B cell (primary cell): Measurements from ENCODE around the gene CBL. TPM values are rescaled to one million over a fixed set of nuclear protein-coding genes. Genes with fewer than 3 reads are reported as not detected.
A peak's percentile ranks its signal among the peaks of the same experiment; 100 is the strongest.

Source experiments
- ATAC-seq: fragments of 200-7000 bp; cut with Tn5 transposase; one replicate; pipeline ENCODE4 v1.10.0; 2021; ENCODE audit warnings: low read depth, mild to moderate bottlenecking, moderate number of reproducible peaks, moderate library complexity
- CTCF ChIA-PET: fragments of 350-600 bp; sonication (Branson Sonifier 250); formaldehyde crosslinking; loops from one replicate; lab custom pipeline; 2021; ENCODE audit warnings: antibody characterized with exemption, inconsistent platforms; lab: Charles Lee
- POLR2A ChIA-PET: fragments of 350-600 bp; sonication (Branson Sonifier 250); formaldehyde crosslinking; loops from one replicate; lab custom pipeline; 2021; ENCODE audit warnings: antibody characterized with exemption; lab: Charles Lee
- DNase-seq: peaks from one replicate; pipeline ENCODE4 v3.0.0; 2013
- H2AFZ ChIP-seq: 2 replicates; pipeline ENCODE4 v1.6.1; 2012; ENCODE audit warnings: mild to moderate bottlenecking, low read depth, low read length; ENCODE audit not compliant: insufficient read depth, poor library complexity, severe bottlenecking
- H3K27ac ChIP-seq, 2 donors: 1 replicate in 1 of 2; 2 replicates in 1 of 2; pipeline ENCODE4 v1.5.1; 2012 to 2013; ENCODE audit warnings: low read length in 2 of 2, mild to moderate bottlenecking in 2 of 2, moderate library complexity in 1 of 2
- H3K27me3 ChIP-seq, 4 experiments: fragments of 200-600 bp in 1 of 4; sonication (generic) in 1 of 4; replicated peaks in 1 of 4; 1 replicate in 2 of 4; 2 replicates in 2 of 4; pipeline versions ENCODE4 v1.6.1 to v1.7.0; 2013 to 2016; ENCODE audit warnings: low read length in 3 of 4, mild to moderate bottlenecking in 2 of 4, mixed read lengths in 1 of 4, moderate library complexity in 1 of 4; ENCODE audit not compliant: insufficient read depth in 4 of 4, control insufficient read depth in 3 of 4; ENCODE audit errors: control extremely low read depth in 1 of 4
- H3K36me3 ChIP-seq, 2 experiments: replicated peaks in 1 of 2; 1 replicate in 1 of 2; 2 replicates in 1 of 2; pipeline versions ENCODE4 v1.6.1 to v1.7.1; 2013; ENCODE audit warnings: low read length in 1 of 2; ENCODE audit not compliant: insufficient read depth in 2 of 2, control insufficient read depth in 1 of 2; ENCODE audit errors: control extremely low read depth in 1 of 2, extremely low read depth in 1 of 2
- H3K4me1 ChIP-seq, 2 donors: fragments of 200-600 bp in 1 of 2; sonication (generic) in 1 of 2; 1 replicate in 1 of 2; 2 replicates in 1 of 2; pipeline versions ENCODE4 v1.5.1 to v1.6.1; 2013 to 2017; ENCODE audit warnings: low read length in 2 of 2; ENCODE audit not compliant: control insufficient read depth in 2 of 2, insufficient read depth in 2 of 2
- H3K4me2 ChIP-seq: replicated peaks from 2 replicates; pipeline ENCODE3; 2012; ENCODE audit warnings: mild to moderate bottlenecking, low read depth, low read length; ENCODE audit not compliant: poor library complexity, severe bottlenecking
- H3K4me3 ChIP-seq, 5 experiments: fragments of 200-600 bp in 1 of 5; sonication (generic) in 1 of 5; 1 replicate in 3 of 5; 2 replicates in 2 of 5; pipeline versions ENCODE4 v1.5.1 to v1.7.0; 2011 to 2016; ENCODE audit warnings: low read length in 4 of 5, mild to moderate bottlenecking in 4 of 5, low read depth in 2 of 5, control low read depth in 1 of 5, moderate library complexity in 1 of 5; ENCODE audit not compliant: insufficient read depth in 1 of 5; ENCODE audit errors: control extremely low read depth in 1 of 5, extremely low read depth in 1 of 5
- H3K79me2 ChIP-seq: fragments of 200-600 bp; sonication (generic); one replicate; pipeline ENCODE4 v1.6.0; 2016; ENCODE audit warnings: low read length; ENCODE audit not compliant: control insufficient read depth, insufficient read depth
- H3K9ac ChIP-seq: fragments of 200-600 bp; sonication (generic); 2 replicates; pipeline ENCODE4 v1.6.1; 2017; ENCODE audit warnings: mild to moderate bottlenecking, low read length, moderate library complexity
- H3K9me3 ChIP-seq, 3 donors: one replicate each; pipeline versions ENCODE4 v1.6.1 to v1.7.1; 2013; ENCODE audit warnings: low read length in 2 of 3; ENCODE audit not compliant: control insufficient read depth in 2 of 3, insufficient read depth in 1 of 3; ENCODE audit errors: control extremely low read depth in 1 of 3
- H4K20me1 ChIP-seq: 2 replicates; pipeline ENCODE4 v1.6.0; 2012; ENCODE audit warnings: mild to moderate bottlenecking, low read length; ENCODE audit not compliant: insufficient read depth, control insufficient read depth, poor library complexity, severe bottlenecking
- H3K27ac Mint-ChIP-seq: one replicate; pipeline ENCODE4 v1.8.0; 2021; ENCODE audit warnings: mixed read lengths
- H3K27me3 Mint-ChIP-seq: one replicate; pipeline ENCODE4 v1.8.0; 2021; ENCODE audit warnings: mixed read lengths
- H3K4me1 Mint-ChIP-seq: one replicate; pipeline ENCODE4 v1.8.0; 2021; ENCODE audit warnings: mixed read lengths
- H3K4me3 Mint-ChIP-seq: one replicate; pipeline ENCODE4 v1.8.0; 2021; ENCODE audit warnings: mixed read lengths
- H3K9me3 Mint-ChIP-seq: one replicate; pipeline ENCODE4 v1.8.0; 2022; ENCODE audit warnings: mixed read lengths; ENCODE audit not compliant: insufficient read depth
- CTCF ChIP-seq: fragments of 200-600 bp; IDR thresholded peaks from one replicate; pipeline ENCODE4 v1.8.0; 2022; ENCODE audit warnings: antibody characterized with exemption, mild to moderate bottlenecking
- EZH2 ChIP-seq: IDR thresholded peaks from 2 replicates; pipeline ENCODE4 v1.6.1; 2012; ENCODE audit warnings: borderline replicate concordance, low read depth, mild to moderate bottlenecking, moderate library complexity, low read length; ENCODE audit not compliant: insufficient read depth, poor library complexity, severe bottlenecking
- WGBS: methylation state at CpG from one replicate; pipeline ENCODE4 v1.1.5; 2013; ENCODE audit warnings: missing lambda C conversion rate; ENCODE audit not compliant: insufficient coverage; 5-methylcytosine and 5-hydroxymethylcytosine counted together
- intact Hi-C: fragments of 100-400 bp; cut with micrococcal nuclease; formaldehyde crosslinking; loops from one replicate; pipeline ENCODE4 v1.10.0; 2022
- polyA plus RNA-seq: library from polyadenylated mRNA; depleted of rRNA; stranded (reverse); fragments of >200 nt; gene quantifications from 2 replicates; pipeline ENCODE4 v1.2.3, GENCODE V29; 2012
- total RNA-seq, 2 donors: library from RNA; stranded (reverse); fragments of 120-200 nt in 1 of 2; gene quantifications; 1 replicate in 1 of 2; 2 replicates in 1 of 2; pipeline versions ENCODE4 v1.2.3 to v1.2.4, GENCODE V29; 2013 to 2022

The CBL gene
- total and polyA plus RNA-seq, 2 donors (not counting 1 experiment from before 2014, with no cell fraction given) = 11.7 to 35.2 TPM

DNA sequence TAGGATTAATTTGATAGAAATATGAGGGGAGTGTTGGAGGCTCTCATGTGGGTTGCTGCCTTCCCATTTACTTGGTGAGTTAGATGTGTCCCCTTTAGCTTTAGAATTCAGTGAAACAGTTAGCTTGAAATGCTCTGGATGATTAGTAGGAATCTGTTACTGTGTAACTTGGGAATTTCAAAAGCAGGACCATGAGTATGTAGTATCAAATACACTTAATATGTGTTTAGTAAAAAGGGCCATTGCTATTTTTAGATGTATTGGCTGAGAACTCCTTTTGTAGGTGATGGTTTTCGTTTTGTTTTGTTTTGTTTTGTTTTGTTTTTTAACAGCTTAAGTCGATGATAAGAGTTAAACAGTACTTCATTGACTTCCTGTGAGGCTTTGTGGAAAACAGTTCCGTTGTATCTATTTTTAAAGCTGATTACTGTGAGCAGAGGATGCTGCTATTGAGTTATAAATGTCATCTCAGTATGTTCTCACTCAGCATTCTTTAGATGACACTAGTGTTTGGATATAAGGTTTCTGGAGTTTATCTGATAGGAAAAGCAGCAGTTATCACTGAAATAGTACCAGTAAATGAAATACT is 57.3 kb downstream of the CBL start:
- Histone ChIP-seq H3K27ac (peak overlapping the region; percentile 3 to 8), H3K36me3 (peaks cover 0 to 3% of the 10 kb centered on the region in 2 experiments), H3K4me2 (peak overlapping the region; percentile 41), H3K4me3 (peak overlapping the region in 1 of 5 experiments; percentile 10), H3K9me3 (no peaks in the 10 kb centered on the region), H2AFZ (no peak overlapping the region), H3K9ac (peak overlapping the region; percentile 17), H3K79me2 (peaks cover 87% of the 10 kb centered on the region), H3K27me3 (no peaks in the 10 kb centered on the region), H3K4me1 (peaks cover 51 to 68% of the 10 kb centered on the region in 2 donors), H4K20me1 (peaks cover 22% of the 10 kb centered on the region)
- Mint-ChIP-seq H3K4me3 (no peak overlapping the region), H3K27me3 (no peaks in the 10 kb centered on the region), H3K27ac (no peak overlapping the region), H3K9me3 (no peaks in the 10 kb centered on the region), H3K4me1 (peaks cover 47% of the 10 kb centered on the region)
- intact Hi-C loops = no loop called here
- ChIA-PET CTCF (interaction anchor here (1.3 to 1.4 kb wide), 2 partner anchors 19 to 57 kb away, joined by 3 to 4 read pairs; partner anchors contain the start of gene CBL), POLR2A (interaction anchor here (0.6 kb wide), 1 partner anchor 13 kb away, joined by 6 read pairs; no protein-coding TSS in a partner anchor)
- no peak for TF ChIP-seq EZH2
- no peak for TF ChIP-seq CTCF
- DNase-seq = no peak
- no peak for ATAC-seq
- 20% methylated on average over 1 of the region's 3 CpGs for WGBS

- H3K27me3 ChIP-seq = no peaks in the 10 kb centered on the region
- peaks cover 0 to 3% of the 10 kb centered on the region in 2 experiments for H3K36me3 ChIP-seq
- TF ChIP-seq CTCF = no peak
- no peak for TF ChIP-seq EZH2
- H3K4me3 ChIP-seq = no peak overlapping the region
- H3K4me1 Mint-ChIP-seq = peaks cover 25% of the 10 kb centered on the region
- ATAC-seq = no peak
- H2AFZ ChIP-seq = no peak overlapping the region
- peaks cover 22% of the 10 kb centered on the region for H4K20me1 ChIP-seq
- CTCF ChIA-PET = interaction anchor here (1.0 kb wide), 1 partner anchor 90 kb away, joined by 3 read pairs; no protein-coding TSS in a partner anchor
- peak overlapping the region in 1 of 2 donors; percentile 20 for H3K27ac ChIP-seq
- no peaks in the 10 kb centered on the region for H3K27me3 Mint-ChIP-seq
- H3K4me3 Mint-ChIP-seq = no peak overlapping the region
- DNase-seq = no peak
- H3K4me2 ChIP-seq = peak overlapping the region; percentile 20
- intact Hi-C loops = no loop called here
- H3K9me3 Mint-ChIP-seq = no peaks in the 10 kb centered on the region
- no CpG with 5 or more reads among the region's 3 CpGs for WGBS
- no peak overlapping the region for H3K9ac ChIP-seq
- POLR2A ChIA-PET = no interaction called here
- peaks cover 25 to 43% of the 10 kb centered on the region in 2 donors for H3K4me1 ChIP-seq
- no peaks in the 10 kb centered on the region for H3K9me3 ChIP-seq
- H3K27ac Mint-ChIP-seq = no peak overlapping the region
- H3K79me2 ChIP-seq = peaks cover 84% of the 10 kb centered on the region
Measured at GRCh38 chr11:119266063-119266462, 59.9 kb downstream of the CBL start.
